ENCODE data around the gene MAD1L1.

Gene MAD1L1

GRCh38 chr7:2131341-2131740 is 101.4 kb downstream of the MAD1L1 start:
- no peak for DNase-seq

GRCh38 chr7:2130096-2130375 is 102.7 kb downstream of the MAD1L1 start:
- no peak for DNase-seq

- no peak for DNase-seq
These were observed 103.2 kb downstream of the MAD1L1 start for GRCh38 chr7:2129323-2130095.

- DNase-seq: no peak
These were observed 104.0 kb downstream of the MAD1L1 start for GRCh38 chr7:2128601-2129322.

- no peak for DNase-seq
These were observed 106.1 kb downstream of the MAD1L1 start for GRCh38 chr7:2126621-2127020.

GRCh38 chr7:2125931-2126330 is 106.8 kb downstream of the MAD1L1 start:
- no peak for DNase-seq

GRCh38 chr7:2124604-2125345 is 108.0 kb downstream of the MAD1L1 start:
- DNase-seq: no peak

GRCh38 chr7:2123916-2124315 is 108.8 kb downstream of the MAD1L1 start:
- DNase-seq: no peak

- no peak for DNase-seq
These were observed 109.4 kb downstream of the MAD1L1 start for GRCh38 chr7:2123360-2123759.

- no peak for DNase-seq
These were observed 110.1 kb downstream of the MAD1L1 start for GRCh38 chr7:2122651-2123050.

GRCh38 chr7:2120841-2121830 is 111.6 kb downstream of the MAD1L1 start:
- no peak for DNase-seq

GRCh38 chr7:2120251-2120660 is 112.5 kb downstream of the MAD1L1 start:
- no peak for DNase-seq

GRCh38 chr7:2118630-2119190 is 114.0 kb downstream of the MAD1L1 start:
- no peak for DNase-seq

GRCh38 chr7:2118056-2118455 is 114.7 kb downstream of the MAD1L1 start:
- no peak for DNase-seq

GRCh38 chr7:2117646-2118045 is 115.1 kb downstream of the MAD1L1 start:
- no peak for DNase-seq

GRCh38 chr7:2116989-2117591 is 115.7 kb downstream of the MAD1L1 start:
- DNase-seq: no peak

- DNase-seq: no peak
These were observed 116.3 kb downstream of the MAD1L1 start for GRCh38 chr7:2116448-2116810.

- DNase-seq: no peak
These were observed 116.8 kb downstream of the MAD1L1 start for GRCh38 chr7:2115760-2116447.

GRCh38 chr7:2114926-2115759 is 117.6 kb downstream of the MAD1L1 start:
- DNase-seq: no peak

- no peak for DNase-seq
These were observed 118.7 kb downstream of the MAD1L1 start for GRCh38 chr7:2114052-2114451.

All from cerebellar nuclear complex (tissue), 1 donor.